SK-MEL-5 (cell line): ENCODE data around the gene CUX1. TPM values are rescaled to one million over a fixed set of nuclear protein-coding genes. Genes with fewer than 3 reads are reported as not detected.
"Not testable (repeated sequence)": the region's sequence is repeated elsewhere in the genome, so short reads cannot be mapped to it uniquely, and the experiment has no call there.

ENCODE experiments used
- DNase-seq: peaks from one replicate; pipeline ENCODE4 v3.0.0-alpha.2; 2016; ENCODE audit warnings: low read depth, low spot score
- in situ Hi-C: cut with HindIII; loops from 2 replicates; pipeline ENCODE4 v1.10.0; 2016; ENCODE audit warnings: low sequenced_read_pairs, high pct_unique_total_duplicates, low pct_unique_long_range_greater_than_20kb
- total RNA-seq: library from RNA; depleted of rRNA; stranded (reverse); fragments of >200 nt; shearing (Covaris generic); gene quantifications from 2 replicates; pipeline ENCODE4 v1.2.3, GENCODE V29; 2014

Gene CUX1
- total RNA-seq, 1 experiment from 2014 or later = 43.6 TPM

DNA sequence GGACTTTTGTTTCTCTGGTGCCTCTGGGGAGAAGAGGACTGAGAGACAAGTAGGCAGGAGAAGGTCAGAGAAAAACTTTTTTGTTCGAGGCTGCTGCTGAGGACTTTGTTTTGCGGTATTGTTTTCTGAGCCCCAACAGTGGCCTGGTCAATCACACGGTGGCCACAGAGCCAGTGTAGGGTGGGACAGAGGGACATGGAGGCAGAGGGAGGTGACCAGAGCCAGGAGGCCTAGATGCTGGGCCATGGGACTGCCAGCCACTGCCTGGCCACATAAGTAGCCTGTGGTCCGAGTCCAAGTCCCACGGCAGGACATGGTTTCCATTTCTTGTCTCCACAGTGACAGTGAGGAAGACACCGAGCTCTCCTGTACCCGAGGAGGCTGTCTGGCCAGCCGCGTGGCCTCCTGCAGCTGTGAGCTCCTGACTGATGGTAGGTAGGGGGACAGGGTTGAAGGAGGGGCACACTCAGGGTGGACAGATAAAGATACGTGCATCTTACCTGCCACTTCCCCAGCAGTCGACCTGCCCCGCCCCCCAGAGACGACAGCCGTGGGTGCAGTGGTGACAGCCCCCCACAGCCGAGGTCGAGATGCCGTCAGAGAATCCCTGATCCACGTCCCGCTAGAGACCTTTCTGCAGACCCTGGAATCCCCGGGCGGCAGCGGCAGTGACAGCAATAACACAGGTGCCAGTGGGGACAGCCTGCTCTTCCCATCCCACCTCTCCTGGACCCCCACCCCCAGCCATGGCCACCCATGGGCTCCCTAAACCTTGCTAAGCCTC is 496.8 kb downstream of the CUX1 start:
- DNase-seq = no peak
- in situ Hi-C loops = no loop called here

DNA sequence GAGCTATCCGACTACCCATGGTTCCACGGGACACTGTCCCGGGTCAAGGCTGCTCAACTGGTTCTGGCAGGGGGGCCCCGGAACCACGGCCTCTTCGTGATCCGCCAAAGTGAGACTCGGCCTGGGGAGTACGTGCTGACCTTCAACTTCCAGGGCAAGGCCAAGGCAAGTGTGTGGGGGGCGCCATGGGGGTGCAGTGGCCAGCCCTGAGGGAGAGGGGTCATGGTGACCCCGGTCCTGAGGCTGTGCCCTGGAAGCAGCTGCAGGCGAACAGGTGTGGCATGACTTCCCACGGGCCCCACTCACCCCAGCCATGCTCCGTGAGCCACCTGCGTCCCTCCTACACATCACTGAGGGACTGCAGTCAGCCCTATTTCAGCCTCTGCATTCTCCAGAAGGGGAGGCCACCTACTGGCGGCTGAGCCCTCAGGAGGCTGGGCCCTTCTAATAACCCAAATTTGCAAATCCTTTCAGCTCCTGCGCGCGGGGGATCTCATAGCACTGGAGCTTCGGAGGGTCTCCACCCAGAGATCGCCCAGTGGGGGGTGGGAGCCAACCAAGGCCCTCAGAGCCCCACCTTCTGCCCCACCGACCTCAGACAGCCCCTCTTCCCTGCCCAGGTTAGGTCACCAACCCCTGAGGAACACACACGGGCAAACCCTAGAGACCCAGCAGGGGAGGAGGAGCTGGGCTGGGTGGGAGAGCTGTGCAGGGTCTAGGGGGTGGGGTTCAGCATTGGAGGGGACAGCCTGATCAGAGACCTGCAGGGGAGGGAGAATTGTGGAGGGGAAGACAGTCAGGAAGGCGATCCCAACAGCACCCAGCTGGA is 500.0 kb downstream of the CUX1 start:
- in situ Hi-C loops = no loop called here
- DNase-seq = no peak

DNA sequence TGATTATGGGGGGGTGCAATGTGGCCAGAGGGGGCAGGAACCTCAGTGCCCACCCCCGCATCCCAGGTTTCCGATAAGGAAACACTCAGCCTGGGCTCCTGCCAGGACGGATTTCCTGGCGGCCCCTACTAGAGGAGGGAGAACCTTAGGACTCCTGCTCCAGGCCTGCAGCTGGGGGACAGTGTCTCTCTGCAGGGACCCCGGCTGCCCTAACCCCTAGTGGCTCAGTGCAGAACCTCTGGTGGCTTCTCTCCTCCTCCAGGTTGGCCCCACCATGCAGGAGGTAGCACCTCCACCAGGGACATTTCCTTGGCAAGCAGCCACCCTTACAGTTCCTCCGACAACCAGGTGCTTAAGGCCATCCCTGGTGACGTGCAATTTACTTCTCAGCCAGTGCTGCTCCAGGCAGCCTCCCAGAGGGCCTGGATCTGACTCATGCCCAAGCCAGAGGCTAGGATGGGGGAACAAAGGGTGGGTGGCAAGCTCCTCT is 501.1 kb downstream of the CUX1 start:
- in situ Hi-C loops = no loop called here
- no peak for DNase-seq

DNA sequence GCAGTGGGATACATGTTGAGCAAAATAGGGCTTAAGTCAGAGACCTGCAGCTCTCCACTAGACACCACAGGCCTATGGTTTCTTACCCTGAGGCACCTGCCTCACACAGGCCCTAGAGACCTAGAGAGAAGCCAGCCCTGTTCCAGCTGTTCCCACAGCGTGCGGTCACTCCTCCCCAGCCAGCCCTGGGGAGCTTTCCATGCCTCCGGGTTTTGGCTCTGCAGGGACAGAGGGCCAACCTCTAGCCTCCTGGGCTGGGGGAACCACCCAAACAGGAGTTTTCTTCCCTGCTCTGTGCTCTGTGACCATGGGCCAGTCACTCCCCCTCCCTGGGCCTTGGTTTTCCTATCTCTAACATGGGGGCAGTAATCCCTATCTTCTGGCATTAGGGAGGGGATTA is 502.2 kb downstream of the CUX1 start:
- no peak for DNase-seq

DNA sequence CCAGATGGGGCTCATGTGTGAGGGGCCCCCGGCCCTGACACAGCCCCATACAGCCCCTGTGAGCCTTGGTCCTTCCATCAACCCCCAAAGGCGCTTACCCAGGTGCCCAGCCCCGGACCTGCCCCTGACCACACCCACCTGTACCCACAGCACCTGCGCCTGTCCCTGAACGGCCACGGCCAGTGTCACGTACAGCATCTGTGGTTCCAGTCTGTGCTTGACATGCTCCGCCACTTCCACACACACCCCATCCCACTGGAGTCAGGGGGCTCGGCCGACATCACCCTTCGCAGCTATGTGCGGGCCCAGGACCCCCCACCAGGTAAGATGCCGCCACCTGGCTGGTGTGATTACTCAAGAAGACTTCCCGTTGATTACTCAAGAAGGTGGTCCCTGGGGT is 502.8 kb downstream of the CUX1 start:
- in situ Hi-C loops = no loop called here
- DNase-seq = no peak

More for the DNA sequence above, 502.2 kb downstream of the CUX1 start:
- in situ Hi-C loops = no loop called here

DNA sequence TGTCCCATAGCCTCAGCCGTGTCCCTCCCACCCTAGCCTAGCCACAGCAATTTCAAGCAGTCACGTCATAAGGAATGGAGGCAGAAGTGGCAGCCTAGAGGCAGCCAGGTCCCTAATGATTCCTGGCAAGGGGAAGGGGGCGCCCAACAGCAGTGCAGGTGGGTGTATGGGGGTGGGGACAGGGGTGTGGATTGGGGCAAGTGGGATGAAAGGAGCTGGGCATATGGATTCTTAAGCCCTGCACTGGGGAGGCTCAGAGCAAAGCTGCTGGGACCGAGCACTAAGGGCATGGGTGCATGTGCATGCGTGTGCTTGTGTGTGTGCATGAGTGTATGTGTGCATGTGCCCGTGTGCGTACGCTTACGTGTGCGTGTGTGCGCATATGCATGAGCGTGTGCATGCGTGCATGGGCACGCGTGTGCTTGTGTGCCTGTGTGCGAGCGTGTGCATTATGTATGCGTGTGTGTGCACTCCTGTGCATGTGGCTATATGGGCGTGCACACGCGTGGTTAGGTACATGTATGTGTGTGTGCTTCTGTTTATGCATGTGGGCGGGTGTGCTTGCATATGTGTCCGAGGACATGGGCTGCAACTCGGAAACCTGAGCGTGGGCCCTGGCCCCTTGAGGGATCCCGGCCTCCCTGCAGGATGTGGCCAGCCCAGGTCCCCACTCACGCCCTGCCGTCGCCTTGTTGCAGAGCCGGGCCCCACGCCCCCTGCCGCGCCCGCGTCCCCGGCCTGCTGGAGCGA is 503.4 kb downstream of the CUX1 start:
- in situ Hi-C loops = no loop called here

DNA sequence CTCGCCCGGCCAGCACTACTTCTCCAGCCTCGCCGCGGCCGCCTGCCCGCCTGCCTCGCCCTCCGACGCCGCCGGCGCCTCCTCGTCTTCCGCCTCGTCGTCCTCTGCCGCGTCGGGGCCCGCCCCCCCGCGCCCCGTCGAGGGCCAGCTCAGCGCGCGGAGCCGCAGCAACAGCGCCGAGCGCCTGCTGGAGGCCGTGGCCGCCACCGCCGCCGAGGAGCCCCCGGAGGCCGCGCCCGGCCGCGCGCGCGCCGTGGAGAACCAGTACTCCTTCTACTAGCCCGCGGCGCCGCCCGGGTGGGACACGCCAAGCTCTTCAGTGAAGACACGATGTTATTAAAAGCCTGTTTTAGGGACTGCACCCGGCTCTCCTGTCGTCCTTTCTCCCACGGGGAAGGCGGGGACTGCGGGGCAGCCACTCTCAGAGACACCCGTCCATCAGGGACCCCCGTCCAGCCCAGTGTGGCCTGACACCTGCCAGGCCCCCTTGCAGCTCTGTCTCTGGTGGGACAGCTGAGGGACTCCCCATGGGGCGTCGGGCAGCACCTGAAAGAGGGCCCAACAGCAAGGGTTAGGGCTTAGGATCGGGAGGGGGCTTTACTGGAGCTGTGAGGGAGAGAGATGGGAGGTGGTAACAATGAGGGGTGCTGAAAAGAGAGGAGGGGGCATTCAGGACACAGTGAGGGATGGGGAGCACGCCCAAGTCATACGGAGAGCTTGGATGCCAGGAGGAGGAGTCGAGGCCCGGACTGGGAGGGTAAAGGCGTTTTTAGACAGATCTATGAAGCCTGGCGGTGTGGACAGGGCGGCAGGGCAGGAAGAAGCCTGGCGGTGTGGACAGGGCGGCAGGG is 504.1 kb downstream of the CUX1 start:
- DNase-seq = no peak
- in situ Hi-C loops = no loop called here

More for the DNA sequence above, 503.4 kb downstream of the CUX1 start:
- no peak for DNase-seq

DNA sequence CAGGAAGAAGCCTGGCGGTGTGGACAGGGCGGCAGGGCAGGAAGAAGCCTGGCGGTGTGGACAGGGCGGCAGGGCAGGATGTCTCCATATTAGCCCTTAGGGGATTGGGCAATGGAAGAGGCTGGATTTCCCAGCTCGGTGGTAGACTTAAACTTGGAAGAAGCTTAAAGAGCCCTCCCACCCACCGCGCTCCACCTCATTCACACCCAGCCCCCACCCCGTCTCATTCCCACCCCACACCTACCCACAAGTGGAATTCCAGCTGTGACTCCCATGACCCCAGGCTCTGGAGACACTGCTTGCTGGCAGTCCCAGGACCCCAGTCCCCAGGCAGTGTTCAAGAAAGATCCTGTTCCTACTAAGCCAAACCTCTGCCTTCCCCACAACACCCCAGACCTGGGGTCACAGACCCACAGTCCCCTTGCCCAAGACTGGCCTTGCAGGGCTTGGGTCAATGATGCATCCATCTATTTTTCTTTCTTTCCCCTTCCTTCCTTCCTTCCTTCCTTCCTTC is 504.8 kb downstream of the CUX1 start:
- no peak for DNase-seq
- in situ Hi-C loops = no loop called here

DNA sequence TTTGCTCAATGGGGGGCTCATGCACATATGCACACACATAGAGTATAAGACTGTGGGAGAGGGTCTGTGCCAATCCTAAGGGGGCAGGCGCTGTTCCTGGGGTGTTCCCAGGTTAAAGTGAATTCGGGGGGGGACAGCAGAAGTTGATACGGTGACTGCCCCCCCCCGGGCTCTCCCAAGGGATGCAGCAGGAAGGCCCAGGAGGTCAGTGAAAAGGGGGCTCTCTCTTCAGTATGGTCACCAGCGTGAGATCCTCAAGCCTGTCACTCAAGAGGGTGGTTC is 506.4 kb downstream of the CUX1 start:
- in situ Hi-C loops = no loop called here
- DNase-seq = no peak

DNA sequence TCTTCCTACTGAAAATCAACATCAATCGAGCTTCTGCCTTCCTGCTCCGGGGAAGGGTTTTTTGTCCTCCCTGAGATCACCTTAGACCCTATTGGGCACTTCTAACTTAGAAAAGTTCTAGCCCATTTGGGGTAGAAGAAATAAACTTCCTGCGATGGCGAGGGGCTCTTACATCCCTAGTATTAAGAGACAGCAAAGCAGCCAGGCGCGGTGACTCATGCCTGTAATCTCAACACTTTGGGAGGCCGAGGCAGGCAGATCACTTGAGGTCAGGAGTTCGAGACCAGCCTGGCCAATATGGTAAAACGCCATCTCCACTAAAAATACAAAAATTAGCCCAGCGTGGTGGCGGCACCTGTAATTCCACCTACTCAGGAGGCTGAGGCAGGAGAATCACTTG is 507.7 kb downstream of the CUX1 start:
- DNase-seq, in situ Hi-C loops: not testable (repeated sequence)

DNA sequence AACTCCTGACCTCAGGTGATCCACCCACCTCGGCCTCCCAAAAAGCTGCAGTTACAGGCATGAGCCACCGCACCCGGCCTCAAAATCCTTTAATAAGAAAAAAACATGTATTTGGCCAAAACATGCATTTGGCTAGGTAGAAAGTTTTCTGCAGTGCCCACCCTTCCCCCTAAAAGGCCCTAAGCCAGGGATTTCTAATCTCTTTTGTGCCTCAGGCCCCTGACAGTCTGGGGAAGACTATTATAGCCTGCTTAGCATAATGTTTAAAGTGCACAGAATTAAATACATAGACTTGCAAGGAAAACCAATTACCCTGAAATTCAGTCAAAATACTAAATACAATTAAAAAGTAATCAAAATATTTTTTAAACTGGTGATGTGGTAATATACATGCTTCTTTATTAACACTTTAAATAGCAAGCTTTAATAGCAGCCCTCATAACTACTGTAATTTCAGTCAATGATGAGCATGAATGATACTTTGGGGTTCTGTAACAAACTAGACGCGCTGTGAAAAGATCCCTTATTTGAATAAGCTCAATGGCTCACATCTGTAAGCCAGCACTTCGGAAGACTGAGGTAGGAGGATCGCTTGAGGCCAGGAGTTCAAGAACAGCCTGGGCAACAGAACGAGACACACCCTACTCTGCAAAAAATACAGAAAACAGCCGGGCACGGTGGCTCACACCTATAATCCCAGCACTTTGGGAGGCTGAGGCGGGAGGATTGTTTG is 508.9 kb downstream of the CUX1 start:
- in situ Hi-C loops = no loop called here
- DNase-seq = no peak

DNA sequence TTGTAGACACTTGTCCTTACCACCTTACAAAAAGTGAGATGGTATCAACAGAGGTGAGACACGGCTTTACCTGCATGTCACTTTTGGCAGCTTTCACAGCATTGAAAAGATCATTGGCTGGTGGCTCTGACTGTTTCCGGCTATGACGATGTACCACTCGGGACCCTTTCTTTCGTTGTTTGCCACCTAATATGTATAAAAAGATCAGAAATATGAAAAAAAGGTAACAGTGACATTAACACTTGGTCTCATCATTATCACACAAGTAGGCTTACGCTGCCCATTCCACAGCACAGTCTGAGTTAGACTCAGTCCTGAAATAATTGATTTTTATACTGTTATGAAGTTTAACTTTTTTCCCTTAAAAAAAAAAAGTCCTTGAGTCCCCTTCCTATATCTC is 509.8 kb downstream of the CUX1 start:
- in situ Hi-C loops, DNase-seq: not testable (repeated sequence)

DNA sequence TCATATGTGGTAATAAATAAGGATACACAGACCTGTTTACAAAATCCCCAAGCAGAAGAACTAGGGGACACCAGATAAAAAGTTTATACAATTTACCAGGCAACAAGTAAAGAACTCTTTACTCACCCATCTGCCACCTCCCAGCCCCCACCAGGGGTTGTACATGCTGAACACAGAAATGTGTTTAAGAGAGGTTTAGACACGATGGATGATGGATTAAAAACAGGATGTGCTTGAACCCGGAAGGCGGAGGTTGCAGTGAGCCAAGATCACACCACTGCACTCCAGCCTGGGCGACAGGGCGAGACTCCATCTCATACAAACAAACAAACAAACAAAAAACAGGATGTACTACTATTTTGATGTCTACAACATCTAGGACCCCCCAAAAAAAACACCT is 511.4 kb downstream of the CUX1 start:
- in situ Hi-C loops, DNase-seq: not testable (repeated sequence)

DNA sequence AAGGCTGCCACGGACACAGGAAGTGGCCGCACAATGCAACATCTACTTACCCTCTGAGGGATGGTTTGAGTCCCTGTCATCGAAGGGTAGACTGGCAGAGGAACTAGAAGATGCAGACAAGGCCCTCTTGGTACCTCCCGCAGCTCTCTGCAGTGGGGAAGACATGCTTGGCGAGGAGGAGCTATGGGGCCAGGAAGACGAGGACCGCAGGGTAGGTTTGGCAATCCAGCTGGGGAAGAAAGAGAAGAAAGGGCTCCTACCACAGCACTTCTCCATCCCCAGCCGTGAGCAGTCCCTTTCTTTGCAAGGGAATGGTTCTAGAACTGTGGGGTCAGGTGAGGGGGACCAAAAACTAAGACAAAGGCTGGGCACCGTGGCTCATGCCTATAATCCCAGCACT is 511.9 kb downstream of the CUX1 start:
- in situ Hi-C loops, DNase-seq: not testable (repeated sequence)

DNA sequence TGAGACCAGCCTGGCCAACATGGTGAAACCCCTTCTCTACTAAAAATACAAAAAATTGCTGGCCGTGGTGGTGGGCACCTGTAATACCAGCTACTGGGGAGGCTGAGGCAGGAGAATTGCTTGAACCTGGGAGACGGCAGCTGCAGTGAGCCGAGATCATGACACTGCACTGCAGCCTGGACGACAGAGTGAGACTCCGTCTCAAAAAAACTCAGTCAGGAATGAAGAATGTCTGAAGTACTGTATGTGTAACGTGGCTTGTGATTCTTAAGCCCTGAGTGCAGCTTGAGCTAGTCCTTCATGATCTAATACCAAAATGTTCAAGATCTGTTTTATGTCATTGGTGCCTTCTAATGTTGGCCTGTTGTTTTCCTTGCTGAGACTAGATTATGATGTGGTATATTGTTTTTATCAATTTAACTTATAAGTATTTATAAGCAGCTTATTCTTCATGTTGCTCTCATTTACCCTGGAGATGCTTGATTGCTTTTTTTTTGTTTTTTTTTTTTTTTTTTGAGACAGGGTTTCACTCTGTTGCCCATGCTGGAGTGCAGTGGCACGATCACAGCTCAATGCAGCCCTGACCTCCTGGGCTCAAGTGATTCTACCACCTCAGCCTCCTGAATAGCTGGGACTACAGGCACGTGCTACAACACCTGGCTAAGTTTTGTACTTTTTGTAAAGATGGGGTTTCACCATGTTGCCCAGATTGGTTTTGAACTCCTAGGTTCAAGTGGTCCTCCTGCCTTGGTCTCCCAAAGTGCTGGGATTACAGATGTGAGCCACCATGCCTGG is 513.4 kb downstream of the CUX1 start:
- DNase-seq, in situ Hi-C loops: not testable (repeated sequence)
